Neutrophil (primary cell): Measurements from ENCODE around the gene SPINK1.
"Not testable (repeated sequence)": the region's sequence is repeated elsewhere in the genome, so short reads cannot be mapped to it uniquely, and the experiment has no call there.

Experiments
- H3K27ac ChIP-seq: fragments of 200-600 bp; sonication (generic); 2 replicates; pipeline ENCODE4 v1.5.1; 2016; ENCODE audit warnings: mild to moderate bottlenecking, moderate library complexity
- H3K27me3 ChIP-seq: fragments of 200-600 bp; sonication (generic); 2 replicates; pipeline ENCODE4 v1.6.0; 2016; ENCODE audit warnings: mild to moderate bottlenecking
- H3K36me3 ChIP-seq: fragments of 200-600 bp; sonication (generic); 2 replicates; pipeline ENCODE4 v1.5.1; 2017
- H3K4me1 ChIP-seq, 2 experiments: fragments of 200-600 bp in 1 of 2; sonication (generic) in 1 of 2; 1 replicate in 1 of 2; 2 replicates in 1 of 2; pipeline versions ENCODE4 v1.5.1 to v1.6.1; 2013 to 2016; ENCODE audit warnings: low read depth in 1 of 2, low read length in 1 of 2, mild to moderate bottlenecking in 1 of 2, moderate library complexity in 1 of 2; ENCODE audit not compliant: control insufficient read depth in 1 of 2, insufficient read depth in 1 of 2
- H3K4me3 ChIP-seq, 2 experiments: fragments of 200-600 bp in 1 of 2; sonication (generic) in 1 of 2; 1 replicate in 1 of 2; 2 replicates in 1 of 2; pipeline ENCODE4 v1.5.1; 2013 to 2016; ENCODE audit warnings: low read depth in 1 of 2, low read length in 1 of 2, mild to moderate bottlenecking in 1 of 2, moderate library complexity in 1 of 2
- H3K9me3 ChIP-seq: fragments of 200-600 bp; sonication (generic); 2 replicates; pipeline ENCODE4 v1.5.1; 2016
- CTCF ChIP-seq: fragments of 200-600 bp; sonication (generic); IDR thresholded peaks from 2 replicates; pipeline ENCODE4 v1.5.1; 2016; ENCODE audit warnings: antibody characterized with exemption

Gene SPINK1

GRCh38 chr5:147813696-147814095 lies 17.8 kb downstream of the SPINK1 start:
- Histone ChIP-seq H3K4me1 (no peaks in the 10 kb centered on the region), H3K27ac (no peak overlapping the region)
- TF ChIP-seq CTCF, result no peak

GRCh38 chr5:147809830-147810666 lies 21.4 kb downstream of the SPINK1 start:
- Histone ChIP-seq H3K36me3 (no peaks in the 10 kb centered on the region), H3K27ac (no peak overlapping the region), H3K4me1 (peaks cover 9 to 11% of the 10 kb centered on the region in 2 experiments), H3K4me3 (no peak overlapping the region), H3K9me3 (no peaks in the 10 kb centered on the region), H3K27me3 (no peaks in the 10 kb centered on the region)
- no peak for TF ChIP-seq CTCF

More at GRCh38 chr5:147813696-147814095, 17.8 kb downstream of the SPINK1 start:
- no peaks in the 10 kb centered on the region for H3K36me3 ChIP-seq
- no peaks in the 10 kb centered on the region for H3K27me3 ChIP-seq
- H3K4me3 ChIP-seq, result no peak overlapping the region
- no peaks in the 10 kb centered on the region for H3K9me3 ChIP-seq

- no peaks in the 10 kb centered on the region for H3K27me3 ChIP-seq
- H3K27ac ChIP-seq, result peak overlapping the region; percentile 93
- peak overlapping the region in 1 of 2 experiments; percentile 23 for H3K4me3 ChIP-seq
- H3K9me3 ChIP-seq, result no peaks in the 10 kb centered on the region
- no peak for TF ChIP-seq CTCF
- H3K36me3 ChIP-seq, result no peaks in the 10 kb centered on the region
- H3K4me1 ChIP-seq, result peaks cover 18 to 29% of the 10 kb centered on the region in 2 experiments
Observed at GRCh38 chr5:147805030-147805454, 26.4 kb downstream of the SPINK1 start.

- H3K27ac ChIP-seq, result peak overlapping the region; percentile 93
- peak overlapping the region in 1 of 2 experiments; percentile 9 for H3K4me3 ChIP-seq
- no peaks in the 10 kb centered on the region for H3K9me3 ChIP-seq
Observed at GRCh38 chr5:147804334-147804733, 27.1 kb downstream of the SPINK1 start.

GRCh38 chr5:147803926-147804325 lies 27.5 kb downstream of the SPINK1 start:
- Histone ChIP-seq H3K36me3 (no peaks in the 10 kb centered on the region), H3K4me3 (no peak overlapping the region), H3K4me1 (peaks cover 18 to 29% of the 10 kb centered on the region in 2 experiments), H3K9me3 (no peaks in the 10 kb centered on the region), H3K27ac (peak overlapping the region; percentile 93), H3K27me3 (no peaks in the 10 kb centered on the region)
- TF ChIP-seq CTCF, result no peak

More at GRCh38 chr5:147804334-147804733, 27.1 kb downstream of the SPINK1 start:
- Histone ChIP-seq H3K36me3 (no peaks in the 10 kb centered on the region), H3K4me1 (peaks cover 18 to 29% of the 10 kb centered on the region in 2 experiments), H3K27me3 (no peaks in the 10 kb centered on the region)
- TF ChIP-seq CTCF, result no peak

- H3K27me3 ChIP-seq, result not testable (repeated sequence)
Observed at GRCh38 chr5:147803161-147803560, 28.3 kb downstream of the SPINK1 start.

More at GRCh38 chr5:147803161-147803560, 28.3 kb downstream of the SPINK1 start:
- not testable (repeated sequence) for H3K9me3 ChIP-seq, H3K4me3 ChIP-seq, H3K36me3 ChIP-seq, H3K27ac ChIP-seq
- peaks cover 18 to 29% of the 10 kb centered on the region in 2 experiments for H3K4me1 ChIP-seq
